HTR-8/SVneo (cell line): ENCODE results near the gene PXMP4.
A peak's percentile ranks its signal among the peaks of the same experiment; 100 is the strongest.
"Not testable (repeated sequence)": the region's sequence is repeated elsewhere in the genome, so short reads cannot be mapped to it uniquely, and the experiment has no call there.

Experiments
- DNase-seq: peaks from one replicate; pipeline ENCODE4 v3.0.0; 2011; ENCODE audit warnings: low spot score, mixed read lengths; ENCODE audit not compliant: insufficient read length
- FAIRE-seq: peaks from 2 replicates; lab custom pipeline; 2011; peaks lifted over from hg19 to GRCh38; lab: Jason Lieb, UNC

The PXMP4 gene

GRCh38 chr20:33709398-33709797 is 10.7 kb downstream of the PXMP4 start:
- FAIRE-seq, result no peak
- no peak for DNase-seq

GRCh38 chr20:33707668-33708067 is 12.4 kb downstream of the PXMP4 start:
- no peak for DNase-seq
- FAIRE-seq, result no peak

GRCh38 chr20:33704197-33704924 is 15.7 kb downstream of the PXMP4 start:
- FAIRE-seq, result no peak
- DNase-seq, result no peak

GRCh38 chr20:33703498-33704137 is 16.5 kb downstream of the PXMP4 start:
- no peak for FAIRE-seq
- no peak for DNase-seq

GRCh38 chr20:33702861-33703260 is 17.2 kb downstream of the PXMP4 start:
- no peak for DNase-seq
- FAIRE-seq, result no peak

- FAIRE-seq, result no peak
- no peak for DNase-seq
These were observed 18.3 kb downstream of the PXMP4 start for GRCh38 chr20:33701629-33702450.

GRCh38 chr20:33700696-33701441 is 19.2 kb downstream of the PXMP4 start:
- not testable (repeated sequence) for FAIRE-seq, DNase-seq

- not testable (repeated sequence) for DNase-seq, FAIRE-seq
These were observed 21.1 kb downstream of the PXMP4 start for GRCh38 chr20:33698966-33699365.

GRCh38 chr20:33697129-33697528 is 23.0 kb downstream of the PXMP4 start:
- DNase-seq, result no peak
- no peak for FAIRE-seq

GRCh38 chr20:33696448-33696847 is 23.7 kb downstream of the PXMP4 start:
- FAIRE-seq (no peak), DNase-seq (no peak)

- DNase-seq (no peak), FAIRE-seq (no peak)
These were observed 25.5 kb downstream of the PXMP4 start for GRCh38 chr20:33694639-33695012.

- no peak for DNase-seq
- no peak for FAIRE-seq
These were observed 26.1 kb downstream of the PXMP4 start for GRCh38 chr20:33693741-33694638.

- DNase-seq (no peak), FAIRE-seq (no peak)
These were observed 26.8 kb downstream of the PXMP4 start for GRCh38 chr20:33693289-33693688.

- DNase-seq, result peak; percentile 72
These were observed 30.1 kb downstream of the PXMP4 start for GRCh38 chr20:33689973-33690372.

GRCh38 chr20:33689493-33689892 is 30.6 kb downstream of the PXMP4 start:
- no peak for DNase-seq
- no peak for FAIRE-seq

More at GRCh38 chr20:33689973-33690372, 30.1 kb downstream of the PXMP4 start:
- FAIRE-seq, result no peak

GRCh38 chr20:33688938-33689424 is 31.1 kb downstream of the PXMP4 start:
- FAIRE-seq (no peak), DNase-seq (no peak)

- FAIRE-seq (no peak), DNase-seq (no peak)
These were observed 31.8 kb downstream of the PXMP4 start for GRCh38 chr20:33687993-33688937.

- DNase-seq (no peak), FAIRE-seq (no peak)
These were observed 32.7 kb downstream of the PXMP4 start for GRCh38 chr20:33687370-33687915.
